ENCODE data around the gene CDKN2AIPNL. TPM values are rescaled to one million over a fixed set of nuclear protein-coding genes. Genes with fewer than 3 reads are reported as not detected.

CDKN2AIPNL gene
- polyA plus RNA-seq, 1 of the 3 experiments (the other 2 are of a cell fraction) = 23.3 TPM

- Histone ChIP-seq H3K27ac (ENCODE audit: low read depth in 2 of 2, low read length in 1 of 2) (no peak overlapping the region), H3K4me2 (no peak overlapping the region), H4K20me1 (ENCODE audit: insufficient read depth) (no peaks in the 10 kb centered on the region), H3K9me2 (no peaks in the 10 kb centered on the region), H3K4me1 (ENCODE audit: control insufficient read depth in 1 of 2, insufficient read depth in 2 of 2, low read depth in 1 of 2, low read length in 1 of 2) (peaks cover 16 to 23% of the 10 kb centered on the region in 2 experiments; a peak in 3 of 4 replicates), H3F3A (replicated peaks; ENCODE audit: insufficient read depth) (peaks cover 4% of the 10 kb centered on the region), H3K27me3 (ENCODE audit: insufficient read depth) (no peaks in the 10 kb centered on the region), H3K9ac (no peak overlapping the region), H3K9me3 (no peaks in the 10 kb centered on the region), H3K36me3 (replicated peaks in 1 of 2; ENCODE audit: control insufficient read depth in 1 of 2, insufficient read depth in 2 of 2, low read length in 1 of 2) (no peaks in the 10 kb centered on the region), H2AFZ (ENCODE audit: low read depth) (no peak overlapping the region), H3K4me3 (ENCODE audit: low read depth in 2 of 2, low read length in 1 of 2) (no peak overlapping the region), H3K79me2 (ENCODE audit: insufficient read depth) (no peaks in the 10 kb centered on the region)
- TF ChIP-seq FOSL2 (IDR thresholded peaks at IDR 0.05; ENCODE audit: borderline replicate concordance, low read depth) = no peak
- TF ChIP-seq FOXJ3 (CRISPR knock-in tag; IDR thresholded peaks at IDR 0.05) = no peak
- TF ChIP-seq USF1 (IDR thresholded peaks at IDR 0.05; ENCODE audit: borderline replicate concordance, low read depth) = no peak
- no peak for TF ChIP-seq JUND (IDR thresholded peaks at IDR 0.05)
- TF ChIP-seq MEF2A (IDR thresholded peaks at IDR 0.05; ENCODE audit: borderline replicate concordance, low read depth) = no peak
- no peak for TF ChIP-seq EZH2phosphoT487 (IDR thresholded peaks at IDR 0.05; ENCODE audit: borderline replicate concordance, low read depth)
- TF ChIP-seq TAF1 (IDR thresholded peaks at IDR 0.05; ENCODE audit: borderline replicate concordance, low read depth, low read length) = no peak
- no peak for TF ChIP-seq CHD2 (IDR thresholded peaks at IDR 0.05; ENCODE audit: low read length, partially characterized antibody)
- TF ChIP-seq FOXM1 (IDR thresholded peaks at IDR 0.05; ENCODE audit: low read depth) = no peak
- TF ChIP-seq TEAD4 (IDR thresholded peaks at IDR 0.05; ENCODE audit: borderline replicate concordance, insufficient read depth) = no peak
- TF ChIP-seq RXRA (IDR thresholded peaks at IDR 0.05; ENCODE audit: borderline replicate concordance, low read depth) = no peak
- no peak for TF ChIP-seq USF2 (IDR thresholded peaks at IDR 0.05; ENCODE audit: borderline replicate concordance, low read depth, low read length)
- ChIA-PET CTCF (interaction anchor here (1.1 to 1.4 kb wide), 2 partner anchors 44 to 132 kb away, joined by 4 read pairs; partner anchors contain the start of gene CDKN2AIPNL), POLR2A (no interaction called here)
- 95% methylated on average over 8 of the region's 8 CpGs for WGBS (ENCODE audit: low lambda C conversion rate)
- DNase-seq = no peak
Observed at GRCh38 chr5:134455466-134455865, 43.8 kb upstream of the CDKN2AIPNL start.

GRCh38 chr5:134453016-134453415 lies 41.3 kb upstream of the CDKN2AIPNL start:
- H3K9ac ChIP-seq = no peak overlapping the region
- 89% methylated on average over 2 of the region's 2 CpGs for WGBS (ENCODE audit: low lambda C conversion rate)
- no peaks in the 10 kb centered on the region for H3K9me3 ChIP-seq
- H3K79me2 ChIP-seq (ENCODE audit: insufficient read depth) = no peaks in the 10 kb centered on the region
- H3K9me2 ChIP-seq = no peaks in the 10 kb centered on the region
- DNase-seq = no peak
- POLR2A ChIA-PET = no interaction called here
- H3K36me3 ChIP-seq (replicated peaks in 1 of 2; ENCODE audit: control insufficient read depth in 1 of 2, insufficient read depth in 2 of 2, low read length in 1 of 2) = no peaks in the 10 kb centered on the region
- no peak overlapping the region for H3K4me3 ChIP-seq (ENCODE audit: low read depth in 2 of 2, low read length in 1 of 2)
- H3K27me3 ChIP-seq (ENCODE audit: insufficient read depth) = no peaks in the 10 kb centered on the region
- peaks cover 4% of the 10 kb centered on the region for H3F3A ChIP-seq (replicated peaks; ENCODE audit: insufficient read depth)
- H3K4me2 ChIP-seq = no peak overlapping the region
- CTCF ChIA-PET = interaction anchor here (1.5 kb wide), 1 partner anchor 42 kb away, joined by 4 read pairs; the partner anchor contains the start of gene CDKN2AIPNL
- H3K27ac ChIP-seq (ENCODE audit: low read depth in 2 of 2, low read length in 1 of 2) = no peak overlapping the region
- H3K4me1 ChIP-seq (ENCODE audit: control insufficient read depth in 1 of 2, insufficient read depth in 2 of 2, low read depth in 1 of 2, low read length in 1 of 2) = peaks cover 2 to 12% of the 10 kb centered on the region in 2 experiments; a peak in 3 of 4 replicates
- no peak for TF ChIP-seq EP300 (IDR thresholded peaks at IDR 0.05; ENCODE audit: borderline replicate concordance in 1 of 2, low read depth in 1 of 2, low read length in 1 of 2)
- TF ChIP-seq GABPA (IDR thresholded peaks at IDR 0.05; ENCODE audit: low read depth) = no peak
- TF ChIP-seq RCOR1 (IDR thresholded peaks at IDR 0.05; ENCODE audit: low read length) = no peak
- no peak for TF ChIP-seq RAD21 (IDR thresholded peaks at IDR 0.05; ENCODE audit: low read length)
- TF ChIP-seq NRF1 (IDR thresholded peaks at IDR 0.05; ENCODE audit: low read depth, low read length) = no peak
- TF ChIP-seq, protein P1, sequence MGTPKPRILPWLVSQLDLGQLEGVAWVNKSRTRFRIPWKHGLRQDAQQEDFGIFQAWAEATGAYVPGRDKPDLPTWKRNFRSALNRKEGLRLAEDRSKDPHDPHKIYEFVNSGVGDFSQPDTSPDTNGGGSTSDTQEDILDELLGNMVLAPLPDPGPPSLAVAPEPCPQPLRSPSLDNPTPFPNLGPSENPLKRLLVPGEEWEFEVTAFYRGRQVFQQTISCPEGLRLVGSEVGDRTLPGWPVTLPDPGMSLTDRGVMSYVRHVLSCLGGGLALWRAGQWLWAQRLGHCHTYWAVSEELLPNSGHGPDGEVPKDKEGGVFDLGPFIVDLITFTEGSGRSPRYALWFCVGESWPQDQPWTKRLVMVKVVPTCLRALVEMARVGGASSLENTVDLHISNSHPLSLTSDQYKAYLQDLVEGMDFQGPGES (IDR thresholded peaks at IDR 0.05; ENCODE audit: low read depth, low read length) = no peak
- TF ChIP-seq NFIC (IDR thresholded peaks at IDR 0.05; ENCODE audit: borderline replicate concordance) = no peak
- no peak overlapping the region for H2AFZ ChIP-seq (ENCODE audit: low read depth)
- H4K20me1 ChIP-seq (ENCODE audit: insufficient read depth) = no peaks in the 10 kb centered on the region

Data from SK-N-SH (cell line).